OCI-LY7 (cell line): ENCODE results near the gene FOXL1.

ENCODE experiments used
- EZH2phosphoT487 ChIP-seq: fragments of 200-600 bp; sonication (generic); IDR thresholded peaks from 2 replicates; pipeline ENCODE4 v1.6.1; 2018; ENCODE audit warnings: low read depth, borderline replicate concordance, mild to moderate bottlenecking, mixed run types, antibody characterized with exemption, low read length, moderate library complexity, mixed read lengths
- TF ChIP-seq, protein P1 (sequence below): fragments of 200-600 bp; sonication (generic); conservative IDR thresholded peaks from 2 replicates; pipeline ENCODE4 v1.5.1; 2014; ENCODE audit warnings: mild to moderate bottlenecking, antibody characterized with exemption, low read length, moderate library complexity, mixed read lengths

DNA sequence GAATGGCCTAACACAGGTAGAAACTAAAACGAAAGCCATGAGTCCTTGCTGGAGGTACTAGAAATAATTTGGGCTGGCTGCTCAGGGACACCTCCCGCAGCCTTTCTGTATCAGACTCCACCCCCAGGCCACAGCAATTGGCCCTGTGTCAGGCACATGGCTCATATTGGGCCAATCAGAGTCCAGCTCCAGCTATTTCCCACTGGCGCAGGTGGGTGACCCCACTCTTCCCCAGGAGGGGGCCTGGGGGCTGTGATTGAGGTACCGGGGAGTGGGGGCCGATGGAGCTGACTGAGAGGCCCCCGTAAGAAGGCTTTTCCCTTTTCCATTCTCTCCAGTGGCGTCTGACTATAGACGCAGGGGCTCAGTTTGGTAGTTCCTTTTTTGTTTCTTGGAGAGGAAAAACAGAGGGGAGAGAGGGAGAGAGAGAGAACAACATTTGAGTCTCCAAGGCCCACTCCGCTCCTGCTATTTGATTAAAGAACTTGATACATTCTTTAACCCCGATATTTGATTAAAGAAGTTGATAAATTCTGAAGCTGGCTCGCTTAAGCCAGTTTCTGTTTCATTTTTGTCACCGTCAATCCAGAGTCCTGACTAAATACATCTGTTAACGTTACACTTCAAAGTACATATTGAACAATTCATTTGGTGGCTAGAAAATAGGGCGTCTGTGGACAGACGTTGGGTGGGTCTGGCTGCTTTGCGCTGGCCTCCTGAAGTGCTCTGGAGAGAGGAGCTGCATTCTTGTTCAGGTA, 26.3 kb downstream of the FOXL1 start:
- TF ChIP-seq, protein P1, sequence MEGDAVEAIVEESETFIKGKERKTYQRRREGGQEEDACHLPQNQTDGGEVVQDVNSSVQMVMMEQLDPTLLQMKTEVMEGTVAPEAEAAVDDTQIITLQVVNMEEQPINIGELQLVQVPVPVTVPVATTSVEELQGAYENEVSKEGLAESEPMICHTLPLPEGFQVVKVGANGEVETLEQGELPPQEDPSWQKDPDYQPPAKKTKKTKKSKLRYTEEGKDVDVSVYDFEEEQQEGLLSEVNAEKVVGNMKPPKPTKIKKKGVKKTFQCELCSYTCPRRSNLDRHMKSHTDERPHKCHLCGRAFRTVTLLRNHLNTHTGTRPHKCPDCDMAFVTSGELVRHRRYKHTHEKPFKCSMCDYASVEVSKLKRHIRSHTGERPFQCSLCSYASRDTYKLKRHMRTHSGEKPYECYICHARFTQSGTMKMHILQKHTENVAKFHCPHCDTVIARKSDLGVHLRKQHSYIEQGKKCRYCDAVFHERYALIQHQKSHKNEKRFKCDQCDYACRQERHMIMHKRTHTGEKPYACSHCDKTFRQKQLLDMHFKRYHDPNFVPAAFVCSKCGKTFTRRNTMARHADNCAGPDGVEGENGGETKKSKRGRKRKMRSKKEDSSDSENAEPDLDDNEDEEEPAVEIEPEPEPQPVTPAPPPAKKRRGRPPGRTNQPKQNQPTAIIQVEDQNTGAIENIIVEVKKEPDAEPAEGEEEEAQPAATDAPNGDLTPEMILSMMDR = no peak
- TF ChIP-seq EZH2phosphoT487 = no peak
